Caco-2 (cell line): ENCODE data around the gene TESK2. TPM values are rescaled to one million over a fixed set of nuclear protein-coding genes. Genes with fewer than 3 reads are reported as not detected.

Source experiments
- BruUV-seq: library from RNA; stranded (reverse); fragments of 400-500 nt; replicated peaks from 2 replicates; lab custom pipeline; 2021; lab: Mats Ljungman, UMichigan
- CTCF ChIA-PET: fragments of 300-600 bp; sonication (Branson Sonifier 250); formaldehyde crosslinking; loops from one replicate; lab custom pipeline; 2022; ENCODE audit warnings: antibody characterized with exemption; lab: Charles Lee
- POLR2A ChIA-PET: fragments of 300-600 bp; sonication (Branson Sonifier 250); formaldehyde crosslinking; loops from one replicate; lab custom pipeline; 2022; ENCODE audit warnings: antibody characterized with exemption; lab: Charles Lee
- DNase-seq, 2 experiments: peaks; one replicate each; pipeline versions ENCODE4 v3.0.0 to v3.0.0-alpha.2; 2020 to 2022
- H3K27me3 ChIP-seq: replicated peaks from 2 replicates; pipeline ENCODE4 v1.6.0; 2011; ENCODE audit warnings: low read length; ENCODE audit not compliant: control insufficient read depth, insufficient read depth
- H3K36me3 ChIP-seq: 2 replicates; pipeline ENCODE4 v1.5.1; 2011; ENCODE audit warnings: low read length; ENCODE audit not compliant: control insufficient read depth, insufficient read depth
- H3K4me1 ChIP-seq: fragments of 250-450 bp; sonication (Bioruptor Pico); 2 replicates; pipeline ENCODE4 v1.5.1; 2020; ENCODE audit warnings: mild to moderate bottlenecking
- H3K4me3 ChIP-seq: 2 replicates; pipeline ENCODE4 v1.5.1; 2011; ENCODE audit warnings: low read depth, mild to moderate bottlenecking, control low read depth, low read length
- H3K9me3 ChIP-seq: fragments of 250-450 bp; sonication (Bioruptor Pico); 2 replicates; pipeline ENCODE4 v1.5.1; 2020; ENCODE audit warnings: mild to moderate bottlenecking, moderate library complexity
- H3K27ac Mint-ChIP-seq: one replicate; pipeline ENCODE4 v1.8.0; 2022; ENCODE audit warnings: mixed read lengths; ENCODE audit not compliant: unreplicated experiment
- H3K27me3 Mint-ChIP-seq: one replicate; pipeline ENCODE4 v1.8.0; 2022; ENCODE audit warnings: mixed read lengths; ENCODE audit not compliant: insufficient read depth, unreplicated experiment
- H3K36me3 Mint-ChIP-seq: one replicate; pipeline ENCODE4 v1.8.0; 2022; ENCODE audit warnings: mild to moderate bottlenecking, mixed read lengths; ENCODE audit not compliant: insufficient read depth, unreplicated experiment
- H3K4me1 Mint-ChIP-seq: one replicate; pipeline ENCODE4 v1.8.0; 2022; ENCODE audit warnings: low read depth, mixed read lengths; ENCODE audit not compliant: unreplicated experiment
- H3K4me3 Mint-ChIP-seq: one replicate; pipeline ENCODE4 v1.8.0; 2022; ENCODE audit warnings: mild to moderate bottlenecking, moderate library complexity, mixed read lengths; ENCODE audit not compliant: unreplicated experiment
- H3K9me3 Mint-ChIP-seq: one replicate; pipeline ENCODE4 v1.8.0; 2022; ENCODE audit warnings: mixed read lengths; ENCODE audit not compliant: unreplicated experiment
- CTCF ChIP-seq, 2 experiments: fragments of 200-600 bp in 1 of 2; IDR thresholded peaks; 1 replicate in 1 of 2; 2 replicates in 1 of 2; pipeline versions ENCODE4 v1.5.1 to v1.8.0; 2011 to 2022; ENCODE audit warnings: antibody characterized with exemption in 1 of 2, control low read depth in 1 of 2, inconsistent platforms in 1 of 2, low read depth in 1 of 2, low read length in 1 of 2, mild to moderate bottlenecking in 1 of 2, moderate library complexity in 1 of 2; ENCODE audit not compliant: insufficient read depth in 1 of 2, severe bottlenecking in 1 of 2, unreplicated experiment in 1 of 2
- intact Hi-C: fragments of 100-400 bp; cut with micrococcal nuclease; formaldehyde crosslinking; loops from one replicate; pipeline ENCODE4 v1.10.0; 2022; ENCODE audit not compliant: unreplicated experiment
- total RNA-seq: library from RNA; stranded (reverse); gene quantifications from 2 replicates; pipeline ENCODE4 v1.2.3, GENCODE V29; 2022

The TESK2 gene
- total RNA-seq, 1 experiment from 2014 or later: 14.7 TPM

DNA sequence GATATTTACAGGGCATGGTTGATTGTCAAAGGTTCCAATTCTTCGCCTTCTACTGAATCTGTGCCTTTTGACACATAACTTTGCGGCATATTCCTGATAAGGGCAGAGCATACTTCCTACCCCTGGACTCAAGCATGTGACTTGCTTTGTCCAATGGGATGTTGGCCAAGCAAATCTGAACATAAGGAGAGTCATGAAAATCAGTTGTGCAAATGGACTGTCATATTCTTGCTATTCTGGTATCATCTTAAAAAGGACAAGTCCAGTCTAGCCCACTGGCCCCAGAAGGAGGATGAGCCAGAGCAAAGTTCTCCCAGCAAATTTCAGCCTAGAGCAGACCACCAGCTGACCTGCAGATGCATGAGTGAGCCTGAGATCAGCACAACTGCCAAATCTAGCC, 109.7 kb downstream of the TESK2 start:
- Mint-ChIP-seq H3K36me3 (no peaks in the 10 kb centered on the region), H3K27ac (no peak overlapping the region)
- POLR2A ChIA-PET: no interaction called here

GRCh38 chr1:45380730-45381129, 110.2 kb downstream of the TESK2 start:
- Mint-ChIP-seq H3K4me1 (no peaks in the 10 kb centered on the region), H3K4me3 (no peak overlapping the region), H3K27me3 (no peaks in the 10 kb centered on the region), H3K9me3 (no peaks in the 10 kb centered on the region), H3K27ac (no peak overlapping the region), H3K36me3 (no peaks in the 10 kb centered on the region)
- Histone ChIP-seq H3K4me1 (no peaks in the 10 kb centered on the region), H3K27me3 (no peaks in the 10 kb centered on the region), H3K36me3 (no peaks in the 10 kb centered on the region), H3K4me3 (no peak overlapping the region), H3K9me3 (no peaks in the 10 kb centered on the region)
- intact Hi-C loops: no loop called here
- POLR2A ChIA-PET: no interaction called here
- no TSS peak for BruUV-seq
- no peak for DNase-seq
- TF ChIP-seq CTCF (IDR thresholded peaks at IDR 0.05; ENCODE audit: insufficient read depth in 1 of 2, low read depth in 1 of 2, low read length in 1 of 2, severe bottlenecking in 1 of 2, unreplicated experiment in 1 of 2): no peak
- CTCF ChIA-PET: no interaction called here

More for the DNA sequence above, 109.7 kb downstream of the TESK2 start:
- no peaks in the 10 kb centered on the region for H3K36me3 ChIP-seq
- no peaks in the 10 kb centered on the region for H3K9me3 Mint-ChIP-seq
- CTCF ChIA-PET: no interaction called here
- H3K27me3 Mint-ChIP-seq: no peaks in the 10 kb centered on the region
- DNase-seq: no peak
- intact Hi-C loops: no loop called here
- no peak overlapping the region for H3K4me3 ChIP-seq
- no peak overlapping the region for H3K4me3 Mint-ChIP-seq
- H3K4me1 Mint-ChIP-seq: no peaks in the 10 kb centered on the region
- H3K9me3 ChIP-seq: no peaks in the 10 kb centered on the region
- TF ChIP-seq CTCF (IDR thresholded peaks at IDR 0.05; ENCODE audit: insufficient read depth in 1 of 2, low read depth in 1 of 2, low read length in 1 of 2, severe bottlenecking in 1 of 2, unreplicated experiment in 1 of 2): no peak
- BruUV-seq: no TSS peak
- H3K27me3 ChIP-seq: no peaks in the 10 kb centered on the region
- H3K4me1 ChIP-seq: no peaks in the 10 kb centered on the region

GRCh38 chr1:45380125-45380524, 110.8 kb downstream of the TESK2 start:
- Mint-ChIP-seq H3K36me3 (no peaks in the 10 kb centered on the region), H3K27me3 (no peaks in the 10 kb centered on the region), H3K4me1 (peaks cover 3% of the 10 kb centered on the region), H3K27ac (no peak overlapping the region), H3K4me3 (no peak overlapping the region), H3K9me3 (no peaks in the 10 kb centered on the region)
- DNase-seq: no peak
- ChIA-PET POLR2A (no interaction called here), CTCF (no interaction called here)
- H3K4me3 ChIP-seq: no peak overlapping the region
- H3K4me1 ChIP-seq: no peaks in the 10 kb centered on the region
- no peaks in the 10 kb centered on the region for H3K36me3 ChIP-seq
- no TSS peak for BruUV-seq
- intact Hi-C loops: no loop called here
- no peaks in the 10 kb centered on the region for H3K9me3 ChIP-seq
- H3K27me3 ChIP-seq: no peaks in the 10 kb centered on the region
- TF ChIP-seq CTCF (IDR thresholded peaks at IDR 0.05; ENCODE audit: insufficient read depth in 1 of 2, low read depth in 1 of 2, low read length in 1 of 2, severe bottlenecking in 1 of 2, unreplicated experiment in 1 of 2): no peak
